Activated CD8-positive, alpha-beta memory T cell treated with anti-CD3 and anti-CD28 coated beads for 36 hours (primary cell): ENCODE measurements around the gene ZFP92. TPM values are rescaled to one million over a fixed set of nuclear protein-coding genes. Genes with fewer than 3 reads are reported as not detected.

Experiments used
- CTCF ChIA-PET: fragments of 350-600 bp; sonication (Branson Sonifier 250); formaldehyde crosslinking; loops from one replicate; lab custom pipeline; 2021; ENCODE audit warnings: antibody characterized with exemption; lab: Charles Lee
- POLR2A ChIA-PET: fragments of 350-600 bp; sonication (Branson Sonifier 250); formaldehyde crosslinking; loops from one replicate; lab custom pipeline; 2021; ENCODE audit warnings: antibody characterized with exemption; lab: Charles Lee
- total RNA-seq, 2 experiments: library from RNA; stranded (reverse); gene quantifications; one replicate each; pipeline ENCODE4 v1.2.3, GENCODE V29; 2021

Gene ZFP92
- total RNA-seq, 2 experiments from 2014 or later: 1.8 to 2.0 TPM

- CTCF ChIA-PET: interaction anchor here (0.9 kb wide), 1 partner anchor 101 kb away, joined by 3 read pairs; no protein-coding TSS in a partner anchor
- POLR2A ChIA-PET: no interaction called here
Observed at GRCh38 chrX:153405426-153405825, 5.8 kb upstream of the ZFP92 start.

DNA sequence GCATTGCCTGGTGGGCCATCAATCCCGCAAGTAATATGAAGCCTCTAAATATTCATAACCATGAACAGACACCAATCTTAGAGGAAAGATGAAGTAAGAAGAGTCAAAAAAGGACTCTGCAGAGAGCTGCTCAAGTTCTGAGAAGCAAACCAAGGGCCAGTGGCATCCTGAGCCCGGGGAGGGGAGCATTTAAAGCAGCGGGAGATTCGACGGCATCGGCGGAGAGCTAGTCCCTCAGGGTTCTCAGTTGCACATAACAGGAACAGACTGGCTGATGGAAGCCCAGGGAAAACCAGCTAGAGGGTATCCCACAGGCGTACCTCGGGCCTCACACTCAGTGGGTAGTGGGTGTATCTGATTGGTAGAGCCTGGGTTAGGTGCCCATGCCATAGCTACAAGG lies 5.3 kb upstream of the ZFP92 start:
- CTCF ChIA-PET: interaction anchor here (0.9 kb wide), 1 partner anchor 101 kb away, joined by 3 read pairs; no protein-coding TSS in a partner anchor
- POLR2A ChIA-PET: no interaction called here

DNA sequence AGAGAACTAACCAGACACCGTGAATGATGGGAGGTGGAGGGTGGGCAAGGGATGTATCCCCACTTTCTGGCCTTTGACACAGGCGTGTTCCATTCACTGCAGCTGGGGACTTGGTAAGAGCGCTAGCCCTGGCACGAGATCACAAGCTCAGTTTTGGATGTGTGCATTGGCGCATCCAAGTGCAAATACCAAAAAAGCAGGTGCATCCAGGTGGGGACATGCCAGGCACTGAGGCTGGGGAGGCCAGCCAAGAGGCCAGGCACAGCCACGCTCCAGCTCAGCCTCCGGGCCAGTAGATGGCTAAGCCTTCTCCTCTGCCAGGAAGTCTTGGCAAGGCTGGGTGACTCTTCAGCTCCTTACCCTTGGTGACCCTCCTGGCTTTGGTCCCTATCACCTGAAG lies 4.4 kb upstream of the ZFP92 start:
- ChIA-PET POLR2A (no interaction called here), CTCF (no interaction called here)

DNA sequence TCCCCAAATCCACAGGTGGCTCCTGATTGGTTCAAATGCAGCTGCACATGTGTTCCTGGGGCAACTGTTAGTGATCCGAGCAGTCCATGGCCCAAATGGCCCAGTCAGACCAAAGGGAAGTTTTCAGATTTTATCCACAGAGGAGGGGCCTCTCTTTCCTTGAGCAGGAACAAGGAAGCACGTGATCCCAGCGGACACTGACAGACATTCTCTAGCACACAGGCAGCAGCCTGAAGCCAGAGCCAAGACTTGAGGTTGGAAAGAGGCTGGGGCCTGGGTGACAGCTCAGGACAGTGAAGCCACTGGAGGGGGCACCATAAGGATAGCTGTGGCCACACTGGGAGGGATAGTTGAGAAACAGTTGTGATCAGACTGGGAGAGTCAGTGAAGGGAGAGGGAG lies 3.5 kb upstream of the ZFP92 start:
- ChIA-PET CTCF (no interaction called here), POLR2A (no interaction called here)

- CTCF ChIA-PET: no interaction called here
Observed at GRCh38 chrX:153408221-153408721, 3.0 kb upstream of the ZFP92 start.

GRCh38 chrX:153408871-153409351 lies 2.4 kb upstream of the ZFP92 start:
- POLR2A ChIA-PET: no interaction called here
- CTCF ChIA-PET: no interaction called here

More at GRCh38 chrX:153408221-153408721, 3.0 kb upstream of the ZFP92 start:
- POLR2A ChIA-PET: no interaction called here

GRCh38 chrX:153409414-153410101 lies 1.7 kb upstream of the ZFP92 start:
- CTCF ChIA-PET: no interaction called here
- POLR2A ChIA-PET: no interaction called here

DNA sequence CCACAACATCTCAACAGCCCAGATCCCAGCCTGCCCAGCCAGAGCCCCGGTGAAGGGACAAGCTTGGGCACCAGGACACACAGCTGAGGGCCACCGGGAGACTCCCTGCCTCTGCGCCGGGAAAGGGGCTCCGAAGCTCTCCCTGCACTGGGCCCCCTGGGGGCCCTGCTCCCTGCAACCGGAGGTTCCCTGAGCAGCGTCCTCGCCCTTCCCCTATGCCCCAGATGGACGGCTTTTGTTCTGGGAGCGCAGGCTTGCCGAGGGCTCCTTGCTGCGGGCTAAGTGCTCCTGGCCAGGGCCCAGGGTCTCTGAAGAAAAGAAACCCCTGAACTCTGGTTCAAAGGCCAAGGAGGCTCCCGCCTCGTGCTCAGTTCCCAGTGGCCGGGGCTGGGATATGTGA lies 899 bp upstream of the ZFP92 start:
- ChIA-PET CTCF (no interaction called here), POLR2A (no interaction called here)

GRCh38 chrX:153410888-153411254 lies 401 bp upstream of the ZFP92 start:
- CTCF ChIA-PET: no interaction called here
- POLR2A ChIA-PET: no interaction called here

GRCh38 chrX:153411988-153412574 lies 809 bp downstream of the ZFP92 start:
- POLR2A ChIA-PET: no interaction called here
- CTCF ChIA-PET: interaction anchor here (0.8 kb wide), 1 partner anchor 13 kb away, joined by 3 read pairs; no protein-coding TSS in a partner anchor

DNA sequence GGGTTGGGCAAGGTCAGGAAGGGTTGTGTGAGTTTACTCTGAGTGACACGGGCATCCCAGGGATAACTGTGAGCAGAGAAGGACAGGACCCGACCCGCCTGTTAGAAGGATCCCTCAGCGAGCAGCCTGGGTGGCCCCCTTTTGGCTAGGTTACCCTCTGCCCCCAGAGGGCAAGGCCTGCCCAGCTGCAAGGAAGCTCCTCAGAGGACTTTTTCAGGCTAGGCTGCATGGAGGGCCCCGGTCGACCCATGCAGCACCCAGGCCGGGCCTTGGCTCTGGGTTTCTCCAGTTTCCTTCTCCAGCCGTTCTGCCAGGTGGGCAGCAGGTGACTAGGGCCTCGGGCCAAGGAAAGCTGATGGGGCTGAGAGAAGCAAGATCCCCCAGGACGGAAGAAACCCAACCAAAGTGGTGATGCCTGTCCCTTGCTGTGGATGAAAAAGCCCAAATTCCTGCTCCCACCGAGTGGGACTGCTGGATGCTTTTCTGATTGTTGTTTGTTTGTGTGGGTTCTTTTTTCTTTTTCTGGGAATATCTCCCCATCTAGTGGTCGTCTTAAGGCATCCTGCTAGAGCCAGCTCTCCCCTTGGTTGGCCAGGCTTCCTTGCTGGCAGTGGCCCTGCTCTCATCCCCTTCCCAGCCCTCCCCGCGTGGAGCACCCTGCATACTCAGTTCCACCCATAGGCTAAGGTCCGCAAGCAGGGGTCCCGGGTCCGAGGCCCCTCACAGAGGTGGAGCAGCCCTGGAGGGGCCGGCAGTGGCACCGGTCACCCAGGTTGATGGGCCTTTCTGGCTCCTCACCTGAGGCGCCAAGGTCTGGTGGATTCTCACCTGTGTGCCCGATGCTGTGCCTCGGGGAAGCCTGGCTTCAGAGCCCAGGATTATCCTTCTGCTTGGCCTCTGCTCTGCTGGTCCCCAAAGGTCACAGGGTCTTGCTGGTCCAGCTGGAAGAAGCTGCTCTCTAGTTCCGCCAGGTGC lies 1.8 kb downstream of the ZFP92 start:
- CTCF ChIA-PET: no interaction called here
- POLR2A ChIA-PET: no interaction called here

DNA sequence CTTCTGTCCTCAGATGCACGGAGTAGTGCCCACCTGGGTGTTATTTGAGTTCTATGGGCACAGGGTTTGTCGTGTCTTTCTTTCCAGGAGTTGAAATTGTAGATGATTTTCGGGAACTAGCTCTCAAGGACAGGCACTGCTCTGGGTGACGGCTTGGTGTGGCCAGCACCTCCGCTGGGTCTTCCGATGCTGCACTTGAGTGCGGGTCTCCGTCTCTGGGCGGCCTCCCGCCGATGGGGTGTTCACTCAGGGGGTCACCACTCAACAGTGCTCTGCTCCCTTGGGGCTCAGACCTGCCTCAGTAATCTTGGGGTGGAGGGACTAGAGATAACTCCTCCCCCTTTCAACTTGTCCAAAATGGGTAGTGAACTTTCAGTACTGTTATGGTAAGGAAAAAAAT lies 2.5 kb downstream of the ZFP92 start:
- ChIA-PET POLR2A (no interaction called here), CTCF (no interaction called here)

DNA sequence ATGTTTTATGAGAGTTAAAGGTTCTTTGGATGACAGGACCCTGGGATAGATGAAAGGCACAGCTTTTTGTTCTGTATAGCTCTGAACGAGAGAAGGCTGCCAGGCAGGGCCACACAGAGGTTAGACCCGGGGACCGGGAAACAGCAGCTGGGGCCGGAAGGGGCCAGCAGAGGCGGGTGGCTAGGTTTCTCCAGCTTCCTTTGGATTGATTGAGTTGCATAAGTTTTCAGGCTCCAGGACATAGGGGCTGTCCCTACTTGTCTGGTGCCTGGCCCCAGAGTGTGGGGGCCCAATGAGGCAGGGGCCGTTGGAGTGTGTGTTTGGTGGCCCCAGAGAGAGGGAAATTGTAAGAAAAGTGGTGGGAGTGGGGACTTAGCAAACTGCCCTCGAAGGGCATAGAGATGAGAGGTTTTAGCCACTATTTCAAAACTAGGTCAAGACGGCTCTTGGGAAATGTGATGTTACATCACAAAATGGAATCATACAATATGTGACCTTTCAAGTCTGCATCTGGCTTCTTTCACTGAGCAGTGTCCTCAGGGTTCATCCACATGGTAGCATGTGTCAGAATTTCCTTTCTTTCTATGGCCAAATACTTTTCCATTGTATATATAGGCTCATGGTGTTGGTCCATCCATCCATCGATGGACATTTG lies 3.7 kb downstream of the ZFP92 start:
- POLR2A ChIA-PET: no interaction called here
- CTCF ChIA-PET: no interaction called here

GRCh38 chrX:153416781-153417450 lies 5.6 kb downstream of the ZFP92 start:
- POLR2A ChIA-PET: no interaction called here
- CTCF ChIA-PET: no interaction called here

DNA sequence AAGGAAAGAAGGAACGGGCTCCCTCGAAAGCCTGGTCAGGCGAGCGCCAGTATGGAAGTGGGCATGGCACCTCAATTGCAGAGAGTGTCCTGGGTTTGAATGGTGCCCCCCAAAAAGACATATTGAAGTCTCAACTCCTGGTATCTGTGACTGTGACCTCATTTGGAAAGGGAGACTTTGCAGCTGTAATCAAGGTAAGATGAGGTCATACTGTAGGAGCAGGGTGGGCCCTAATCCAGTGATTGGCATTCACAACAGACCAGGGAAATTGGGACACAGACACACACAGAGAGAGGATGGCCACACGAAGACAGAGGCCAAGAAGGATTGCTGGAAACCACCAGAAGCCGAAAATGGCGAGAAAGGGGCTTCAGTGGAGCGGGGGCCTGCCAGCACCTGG lies 6.4 kb downstream of the ZFP92 start:
- POLR2A ChIA-PET: no interaction called here
- CTCF ChIA-PET: no interaction called here

DNA sequence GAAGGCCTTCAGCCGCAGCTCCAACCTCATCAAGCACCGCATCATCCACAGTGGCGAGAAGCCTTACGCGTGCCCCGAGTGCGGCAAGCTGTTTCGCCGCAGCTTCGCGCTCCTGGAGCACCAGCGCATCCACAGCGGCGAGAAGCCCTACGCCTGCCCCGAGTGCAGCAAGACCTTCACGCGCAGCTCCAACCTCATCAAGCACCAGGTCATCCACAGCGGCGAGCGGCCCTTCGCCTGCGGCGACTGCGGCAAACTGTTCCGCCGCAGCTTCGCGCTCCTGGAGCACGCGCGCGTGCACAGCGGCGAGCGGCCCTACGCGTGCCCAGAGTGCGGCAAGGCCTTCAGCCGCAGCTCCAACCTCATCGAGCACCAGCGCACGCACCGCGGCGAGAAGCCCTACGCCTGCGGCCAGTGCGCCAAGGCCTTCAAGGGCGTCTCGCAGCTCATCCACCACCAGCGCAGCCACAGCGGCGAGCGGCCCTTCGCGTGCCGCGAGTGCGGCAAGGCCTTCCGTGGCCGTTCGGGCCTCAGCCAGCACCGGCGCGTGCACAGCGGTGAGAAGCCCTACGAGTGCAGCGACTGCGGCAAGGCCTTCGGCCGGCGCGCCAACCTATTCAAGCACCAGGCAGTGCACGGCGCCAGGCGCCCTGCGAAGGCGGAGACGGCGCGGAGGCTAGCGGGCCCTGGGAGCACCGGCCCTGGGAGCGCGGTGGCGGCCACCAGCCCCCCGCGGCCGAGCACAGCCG lies 9.8 kb downstream of the ZFP92 start:
- CTCF ChIA-PET: no interaction called here
- POLR2A ChIA-PET: no interaction called here

DNA sequence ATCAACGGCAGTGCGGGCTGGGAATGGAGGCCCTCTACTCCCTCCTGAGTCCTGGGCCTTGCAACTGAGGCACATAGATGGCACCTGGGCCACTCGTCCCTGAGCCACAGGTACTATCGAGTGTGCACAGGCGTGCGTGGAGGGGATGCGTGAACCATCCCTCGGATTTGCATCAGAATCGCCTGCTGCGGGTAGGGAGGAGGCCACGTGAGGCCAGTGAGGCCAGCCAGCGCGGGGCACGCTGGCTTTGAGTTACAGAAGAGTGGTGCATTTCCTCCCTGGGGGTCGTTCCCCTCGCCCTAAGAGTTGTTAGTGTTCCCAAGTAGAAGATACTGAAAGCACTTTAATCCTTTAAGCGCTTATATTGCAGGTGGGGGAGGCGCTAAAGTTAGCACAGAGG lies 10.6 kb downstream of the ZFP92 start:
- POLR2A ChIA-PET: no interaction called here
- CTCF ChIA-PET: no interaction called here

GRCh38 chrX:153423652-153424051 lies 12.4 kb downstream of the ZFP92 start:
- CTCF ChIA-PET: no interaction called here
- POLR2A ChIA-PET: no interaction called here
